HG03280 (cell line): ENCODE data around the gene EMP2.
"Not testable (repeated sequence)": the region's sequence is repeated elsewhere in the genome, so short reads cannot be mapped to it uniquely, and the experiment has no call there.

Experiments used
- ATAC-seq: cut with Tn5 transposase; IDR thresholded peaks from one replicate; pipeline ENCODE4 v1.9.1; 2021; ENCODE audit warnings: mild to moderate bottlenecking, moderate library complexity; ENCODE audit not compliant: unreplicated experiment

The EMP2 gene

DNA sequence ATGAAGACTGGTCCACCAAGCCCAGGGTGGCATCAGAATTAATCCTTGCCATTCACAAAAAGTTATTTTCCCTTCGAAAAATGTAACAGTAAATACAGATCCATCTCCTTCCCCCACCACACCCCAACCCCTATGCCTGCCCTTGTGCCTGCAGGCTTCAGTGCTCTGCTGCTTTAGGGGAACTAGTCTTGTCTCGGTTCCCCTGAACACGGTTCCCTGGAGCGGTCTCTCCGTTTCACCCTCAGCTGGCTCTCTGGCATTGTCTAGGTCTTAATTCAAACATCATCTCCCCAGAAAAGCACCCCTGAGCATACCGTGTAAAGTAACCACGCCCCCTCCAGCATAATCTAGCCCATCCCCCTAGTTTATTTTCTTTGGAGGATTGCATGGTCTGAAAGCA, 25.8 kb downstream of the EMP2 start:
- ATAC-seq: no peak

DNA sequence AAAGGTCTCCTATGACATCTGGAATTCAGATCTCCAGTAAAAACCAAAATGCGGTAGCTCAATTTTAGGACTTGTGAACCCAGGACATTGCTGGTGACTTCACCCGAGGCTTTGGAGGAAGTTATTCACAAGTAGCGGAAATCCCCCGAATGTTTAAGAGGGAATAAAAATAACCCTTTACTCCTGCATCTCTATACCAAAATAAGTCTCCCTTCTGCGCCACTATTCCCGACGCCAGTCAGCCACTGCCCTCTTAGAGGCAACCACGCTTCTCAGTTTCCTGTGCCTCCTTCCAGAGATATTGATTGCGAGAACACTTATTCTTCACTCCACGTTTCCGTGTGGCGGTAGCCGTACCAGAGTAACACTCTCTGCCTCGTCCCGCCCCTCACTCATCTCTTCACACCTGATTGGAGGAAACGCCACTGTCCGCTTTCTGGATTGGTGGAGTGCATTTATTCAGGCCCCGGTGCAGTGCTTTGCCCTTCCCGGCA, 27.4 kb downstream of the EMP2 start:
- peak; percentile 96 for ATAC-seq

- no peak for ATAC-seq
These were observed 28.1 kb downstream of the EMP2 start for GRCh38 chr16:10552281-10552680.

DNA sequence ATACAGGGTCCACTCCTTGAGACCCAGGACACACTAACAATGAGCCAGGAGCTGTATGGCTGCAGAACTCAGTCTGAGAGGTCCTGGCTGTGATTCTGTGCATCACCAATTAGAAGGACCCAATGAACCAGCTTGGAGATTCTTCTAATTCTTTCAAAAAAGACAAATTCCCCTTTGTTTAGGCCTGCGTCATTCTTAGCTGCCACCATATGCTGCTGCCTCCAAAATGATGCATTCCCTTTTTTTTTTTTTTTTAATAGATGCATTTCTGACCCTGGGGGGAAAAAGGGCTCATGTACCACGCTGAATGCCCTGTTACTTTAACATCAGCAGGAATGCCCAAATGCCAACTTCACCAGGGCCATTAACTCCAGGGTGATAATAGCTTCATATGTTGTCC, 28.5 kb downstream of the EMP2 start:
- ATAC-seq: no peak

DNA sequence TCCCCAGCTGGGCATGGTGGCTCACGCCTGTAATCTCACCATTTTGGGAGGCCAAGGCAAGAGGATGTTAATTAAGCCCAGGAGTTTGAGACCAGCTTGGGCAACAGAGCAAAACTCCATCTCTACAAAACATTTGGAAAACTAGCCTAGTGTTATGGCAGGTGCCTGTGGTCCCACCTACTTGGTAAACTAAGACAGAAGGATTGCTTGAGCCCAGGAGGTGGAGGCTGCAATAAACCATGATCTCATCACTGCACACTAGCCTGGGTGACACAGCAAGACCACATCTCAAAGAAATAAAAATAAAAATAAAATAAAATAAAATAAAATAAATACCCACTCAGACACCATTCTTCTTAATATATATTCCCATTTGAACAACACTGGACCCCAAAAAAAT, 32.0 kb downstream of the EMP2 start:
- no peak for ATAC-seq

GRCh38 chr16:10547708-10548107, 32.7 kb downstream of the EMP2 start:
- no peak for ATAC-seq

DNA sequence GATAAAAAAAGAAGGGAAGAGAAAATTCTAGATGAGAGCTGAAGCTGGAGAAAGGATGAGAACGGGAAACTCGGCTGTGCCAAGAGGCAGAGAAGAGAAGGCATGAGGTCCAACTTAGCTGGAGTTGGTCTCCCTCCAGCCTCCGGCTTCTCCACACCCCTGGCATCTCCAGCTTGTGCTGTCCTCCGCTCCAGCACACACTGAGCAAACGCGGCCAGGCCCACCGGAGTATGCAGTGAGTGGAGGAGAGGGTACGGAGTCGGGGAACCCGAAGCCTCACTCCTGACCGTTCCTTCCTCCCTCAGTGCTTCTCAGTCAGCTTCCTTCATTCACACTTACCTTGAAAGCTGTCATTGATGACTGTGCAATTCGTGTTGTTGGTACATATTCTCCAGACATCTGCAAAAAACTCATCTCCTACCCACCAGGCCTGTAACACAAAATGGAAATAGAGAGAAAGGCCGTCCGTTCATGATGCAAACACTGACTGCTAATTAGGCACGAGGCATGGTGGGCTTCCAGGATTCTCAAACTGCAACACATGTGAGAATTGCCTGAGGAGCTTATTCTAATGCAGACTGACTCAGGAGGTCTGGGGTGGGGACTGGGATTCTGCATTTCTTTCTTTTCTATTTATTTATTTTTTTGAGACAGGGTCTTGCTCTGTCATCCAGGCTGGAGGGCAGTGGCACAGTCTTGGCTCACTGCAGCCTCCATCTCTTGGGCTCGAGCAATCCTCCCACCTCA, 37.0 kb downstream of the EMP2 start:
- no peak for ATAC-seq

GRCh38 chr16:10541366-10541765, 39.0 kb downstream of the EMP2 start:
- ATAC-seq: no peak

DNA sequence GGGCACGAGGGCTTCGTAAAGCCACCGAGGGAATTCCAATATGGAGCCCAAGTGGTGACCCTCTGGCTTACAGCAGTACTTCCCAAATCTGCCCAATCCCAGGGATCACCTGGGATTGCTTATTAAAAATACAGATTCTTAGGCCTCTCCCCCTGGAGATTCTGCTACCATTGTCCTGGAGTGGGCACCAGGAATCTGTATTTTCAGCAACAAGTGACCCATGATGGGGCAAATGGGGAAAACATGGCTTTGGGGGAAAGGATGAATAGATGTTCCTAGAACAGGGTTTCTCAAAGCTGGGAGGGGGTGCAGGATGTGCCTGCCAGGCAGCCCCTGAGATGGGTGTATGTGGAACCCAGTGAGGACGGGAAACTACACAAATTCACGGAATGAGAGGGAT, 40.6 kb downstream of the EMP2 start:
- no peak for ATAC-seq

DNA sequence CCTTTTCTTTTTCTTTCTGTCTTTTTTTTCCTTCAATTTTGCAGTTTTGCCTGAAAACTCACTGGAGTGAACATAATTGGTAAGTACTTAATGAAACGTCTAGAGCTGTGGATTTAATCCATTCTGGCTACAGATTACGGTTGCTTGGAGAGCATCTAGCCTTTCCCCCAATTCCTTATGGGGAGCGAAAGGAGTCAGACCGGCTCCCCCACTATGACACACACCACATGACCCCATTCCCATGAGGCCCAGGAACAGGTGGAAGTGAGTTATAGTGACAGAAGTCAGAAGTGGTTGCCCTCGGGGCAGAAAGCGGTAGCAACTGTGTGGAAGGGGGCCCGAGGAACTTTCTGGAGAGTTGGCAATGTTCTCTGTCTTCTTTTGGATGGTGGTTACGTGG, 41.2 kb downstream of the EMP2 start:
- ATAC-seq: no peak

DNA sequence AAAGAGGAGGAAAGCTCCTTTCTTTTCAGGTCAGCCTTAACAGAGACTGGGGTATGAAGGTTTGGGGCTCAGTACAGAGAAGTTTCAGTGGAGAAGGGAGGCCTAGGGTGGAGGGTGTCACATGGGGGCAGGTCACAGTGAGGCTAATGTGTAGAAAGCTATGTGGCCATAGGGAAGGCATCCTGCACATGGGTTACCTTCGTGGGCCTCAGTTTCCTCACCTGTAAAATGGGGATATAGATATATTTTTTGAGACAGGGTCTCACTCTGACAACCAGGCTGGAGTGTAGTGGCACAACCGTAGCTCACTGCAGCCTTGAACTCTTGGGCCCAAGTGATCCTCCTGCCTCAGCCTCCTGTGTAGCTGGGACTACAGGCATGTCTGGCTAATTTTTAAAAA, 41.8 kb downstream of the EMP2 start:
- no peak for ATAC-seq

DNA sequence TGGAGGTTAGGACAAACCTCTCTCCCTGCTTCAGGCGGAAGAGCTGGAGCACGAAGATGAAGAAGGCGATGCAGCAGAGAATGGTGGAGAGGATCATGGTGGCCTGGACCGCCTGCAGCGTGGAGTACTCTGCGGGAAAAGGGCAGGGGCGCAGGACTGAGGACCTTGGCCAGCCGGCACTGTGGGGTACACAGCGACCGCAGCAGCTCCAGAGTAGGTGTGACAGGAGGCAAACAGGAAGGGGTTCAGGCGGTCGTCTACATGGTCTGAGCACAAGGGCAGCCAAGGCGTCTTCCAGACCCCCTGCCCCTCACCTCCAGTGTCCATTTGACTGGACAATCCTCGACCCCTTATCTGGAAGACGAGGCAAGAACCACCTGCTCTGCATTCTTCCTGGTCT, 42.5 kb downstream of the EMP2 start:
- ATAC-seq: no peak

DNA sequence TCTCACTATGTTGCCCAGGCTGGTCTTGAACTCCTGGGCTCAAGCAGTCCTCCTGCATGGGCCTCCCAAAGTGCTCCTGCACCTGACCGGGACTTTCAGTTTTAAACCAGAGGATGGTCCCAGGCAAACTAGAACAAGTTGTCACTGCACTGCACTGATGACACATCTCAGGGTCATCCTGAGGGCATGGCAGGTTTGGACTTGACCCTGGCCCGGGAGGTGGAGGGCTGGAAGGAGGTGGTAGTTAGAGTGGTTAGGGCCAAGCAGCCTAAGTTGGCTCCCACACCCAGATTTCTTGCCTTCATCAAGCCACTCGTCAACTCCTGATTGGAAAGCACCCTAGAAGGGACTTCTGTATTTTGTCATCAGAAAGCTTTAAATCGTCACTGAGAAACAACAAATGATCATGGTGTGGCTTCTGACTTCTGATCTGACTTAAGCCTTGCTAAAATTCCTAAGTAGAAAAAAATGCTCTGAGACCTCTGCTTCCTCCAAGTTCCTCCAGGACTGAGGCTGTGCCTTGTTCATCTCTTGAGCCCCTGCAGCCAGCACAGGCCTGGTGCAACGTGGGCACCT, 43.5 kb downstream of the EMP2 start:
- no peak for ATAC-seq

DNA sequence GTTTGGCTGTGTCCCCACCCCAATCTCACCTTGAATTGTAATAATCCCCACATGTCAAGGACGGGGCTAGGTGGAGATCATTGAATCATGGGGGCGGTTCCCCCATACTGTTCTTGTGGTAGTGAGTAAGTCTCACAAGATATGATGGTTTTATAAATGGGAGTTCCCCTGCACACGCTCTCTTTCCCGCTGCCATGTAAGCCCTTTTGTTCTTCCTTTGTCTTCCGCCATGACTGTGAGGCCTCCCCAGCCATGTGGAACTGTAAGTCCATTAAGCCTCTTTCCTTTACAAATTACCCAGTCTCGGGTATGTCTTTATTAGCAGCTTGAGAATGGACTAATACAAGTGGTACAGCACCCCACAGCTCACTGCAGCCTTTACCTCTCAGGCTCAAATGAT, 44.1 kb downstream of the EMP2 start:
- ATAC-seq: not testable (repeated sequence)

DNA sequence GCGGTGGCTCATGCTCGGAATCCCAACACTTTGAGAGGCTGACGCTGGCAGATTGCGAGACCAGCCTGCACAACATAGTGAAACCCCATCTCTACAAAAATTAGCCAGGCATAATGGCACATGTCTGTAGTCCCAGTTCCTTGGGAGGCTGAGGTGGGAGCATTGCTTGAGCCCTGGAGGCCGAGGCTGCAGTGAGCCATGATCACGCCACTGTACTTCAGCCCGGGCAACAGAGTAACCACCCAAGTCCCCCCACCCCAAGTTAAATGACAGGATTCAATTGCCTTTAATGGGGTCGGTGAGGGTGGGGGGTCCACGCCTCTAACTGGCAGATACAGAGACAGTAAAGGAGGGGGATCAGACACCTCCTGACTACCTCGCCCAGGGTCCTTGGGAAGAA, 44.9 kb downstream of the EMP2 start:
- ATAC-seq: no peak

DNA sequence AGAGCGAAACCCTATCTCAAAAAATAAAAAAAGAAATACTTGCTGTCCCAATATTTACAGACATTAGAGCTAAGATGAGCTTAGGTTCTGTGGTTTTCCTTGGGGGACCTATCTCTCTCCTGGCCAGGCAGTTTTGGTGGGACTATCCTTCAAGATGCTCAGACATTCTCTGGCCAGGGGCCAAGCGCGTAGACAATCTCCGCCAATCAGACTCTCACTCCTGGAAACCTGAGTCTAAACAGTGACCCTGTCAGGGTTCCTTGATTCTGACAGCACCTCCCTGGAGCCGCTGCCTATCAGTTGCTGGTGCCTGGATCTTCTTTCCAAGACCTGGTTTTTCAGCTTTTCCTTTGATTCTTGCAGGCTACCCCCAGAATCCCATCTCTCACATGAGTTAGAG, 45.6 kb downstream of the EMP2 start:
- ATAC-seq: no peak

DNA sequence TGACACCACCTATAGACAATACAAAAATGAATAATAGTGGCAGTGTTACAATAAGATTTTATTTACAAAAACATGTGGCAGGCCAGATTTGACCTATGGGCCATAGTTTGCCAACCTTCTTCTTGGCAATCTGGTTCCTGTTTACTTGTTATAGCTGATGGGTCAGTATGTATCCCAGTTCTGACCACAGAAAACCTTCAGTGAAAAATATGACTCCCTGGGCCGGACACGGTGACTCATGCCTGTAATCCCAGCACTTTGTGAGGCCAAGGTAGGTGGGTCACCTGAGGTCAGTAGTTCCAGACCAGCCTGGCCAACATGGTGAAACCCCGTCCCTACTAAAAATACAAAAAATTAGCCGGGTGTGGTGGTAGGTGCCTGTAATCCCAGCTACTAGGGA, 46.8 kb downstream of the EMP2 start:
- not testable (repeated sequence) for ATAC-seq

DNA sequence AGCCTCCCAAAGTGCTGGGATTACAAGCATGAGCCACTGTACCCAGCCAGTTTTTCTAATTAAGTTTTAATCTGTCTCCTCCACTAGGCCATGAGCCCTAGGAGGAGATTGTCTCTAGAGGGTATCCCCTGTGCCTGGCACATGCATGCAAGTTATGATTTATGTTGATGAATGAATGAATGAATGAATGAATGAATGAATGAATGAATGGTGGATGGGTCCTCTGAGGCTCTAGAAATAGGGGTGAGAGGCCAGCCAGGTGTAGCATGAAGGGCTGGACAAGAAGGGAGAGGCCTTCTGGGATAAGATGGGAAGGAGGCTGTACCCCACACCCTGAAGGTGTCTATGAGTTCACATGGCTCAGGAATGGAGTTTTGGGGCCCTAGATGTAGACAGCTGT, 48.8 kb downstream of the EMP2 start:
- ATAC-seq: no peak

DNA sequence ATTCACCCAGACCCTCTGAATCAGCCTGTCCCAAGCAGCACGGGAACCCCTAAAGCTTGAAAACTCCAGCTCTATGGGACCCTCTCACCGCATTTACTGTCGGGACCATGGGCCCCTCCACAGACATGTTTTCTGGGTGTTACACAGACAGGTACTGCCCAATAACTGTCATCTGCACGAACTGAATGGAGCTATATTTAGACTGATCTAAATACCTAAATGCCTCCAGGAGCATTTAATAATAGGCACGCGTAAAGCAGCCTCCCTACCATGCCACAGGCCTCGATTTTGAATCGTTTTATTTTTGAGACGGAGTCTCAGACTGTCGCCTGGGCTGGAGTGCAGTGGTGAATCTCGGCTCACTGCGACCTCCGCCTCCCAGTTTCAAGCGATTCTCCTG, 49.7 kb downstream of the EMP2 start:
- ATAC-seq: no peak

- no peak for ATAC-seq
These were observed 50.3 kb downstream of the EMP2 start for GRCh38 chr16:10529895-10530669.

DNA sequence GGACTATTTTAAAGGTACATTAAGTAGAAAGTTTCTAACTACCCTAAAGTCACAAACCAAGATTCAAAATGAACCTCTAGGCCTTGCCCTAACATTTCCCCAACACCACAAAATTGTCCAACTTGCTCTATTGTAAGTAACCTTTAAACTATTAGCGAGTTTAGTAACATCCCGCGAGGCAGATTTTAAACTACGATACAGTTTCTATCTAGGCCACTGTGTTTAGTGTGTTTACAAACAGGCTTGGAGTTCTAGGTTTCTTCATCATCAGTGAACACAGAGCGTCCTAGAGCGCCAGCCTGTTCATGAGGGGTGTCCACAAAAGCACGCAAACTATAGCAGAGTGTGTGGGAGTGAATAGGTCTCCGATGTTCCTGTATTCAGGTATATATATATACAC, 51.8 kb downstream of the EMP2 start:
- ATAC-seq: no peak

DNA sequence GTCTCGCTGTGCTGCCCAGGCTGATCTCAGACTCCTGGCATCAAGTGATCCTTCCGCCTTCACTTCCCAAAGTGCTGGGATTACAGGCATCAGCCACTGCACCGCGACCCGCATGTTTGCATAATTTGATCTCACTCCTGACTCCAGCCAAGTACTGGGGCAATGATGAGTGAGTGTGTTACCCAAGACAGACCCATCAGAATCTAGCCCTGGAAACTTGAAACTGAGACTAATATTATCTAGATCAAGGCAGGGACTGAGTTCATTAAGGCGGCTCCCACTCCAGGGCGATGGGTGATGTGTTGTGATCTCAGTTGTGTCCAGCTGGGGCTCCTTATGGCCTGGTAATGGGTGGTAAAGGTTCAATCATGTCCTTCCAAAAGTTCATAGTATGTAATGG, 53.4 kb downstream of the EMP2 start:
- ATAC-seq: no peak
